Fibroblast of pulmonary artery (primary cell): ENCODE results near the gene PRKCQ.

Experiments
- DNase-seq: peaks from one replicate; pipeline ENCODE4 v3.0.0-alpha.2; 2010; ENCODE audit warnings: low read depth
- H3K4me3 ChIP-seq: replicated peaks from 2 replicates; pipeline ENCODE4 v1.5.1; 2011; ENCODE audit warnings: low read depth, mild to moderate bottlenecking, control low read depth, low read length, moderate library complexity
- TF ChIP-seq, protein P1 (sequence below): IDR thresholded peaks from 2 replicates; pipeline ENCODE4 v1.5.1; 2011; ENCODE audit warnings: mild to moderate bottlenecking, control low read depth, low read length, inconsistent platforms; ENCODE audit errors: missing control alignments

PRKCQ gene

GRCh38 chr10:6530211-6530840 is 49.8 kb downstream of the PRKCQ start:
- no peak overlapping the region for H3K4me3 ChIP-seq
- TF ChIP-seq, protein P1, sequence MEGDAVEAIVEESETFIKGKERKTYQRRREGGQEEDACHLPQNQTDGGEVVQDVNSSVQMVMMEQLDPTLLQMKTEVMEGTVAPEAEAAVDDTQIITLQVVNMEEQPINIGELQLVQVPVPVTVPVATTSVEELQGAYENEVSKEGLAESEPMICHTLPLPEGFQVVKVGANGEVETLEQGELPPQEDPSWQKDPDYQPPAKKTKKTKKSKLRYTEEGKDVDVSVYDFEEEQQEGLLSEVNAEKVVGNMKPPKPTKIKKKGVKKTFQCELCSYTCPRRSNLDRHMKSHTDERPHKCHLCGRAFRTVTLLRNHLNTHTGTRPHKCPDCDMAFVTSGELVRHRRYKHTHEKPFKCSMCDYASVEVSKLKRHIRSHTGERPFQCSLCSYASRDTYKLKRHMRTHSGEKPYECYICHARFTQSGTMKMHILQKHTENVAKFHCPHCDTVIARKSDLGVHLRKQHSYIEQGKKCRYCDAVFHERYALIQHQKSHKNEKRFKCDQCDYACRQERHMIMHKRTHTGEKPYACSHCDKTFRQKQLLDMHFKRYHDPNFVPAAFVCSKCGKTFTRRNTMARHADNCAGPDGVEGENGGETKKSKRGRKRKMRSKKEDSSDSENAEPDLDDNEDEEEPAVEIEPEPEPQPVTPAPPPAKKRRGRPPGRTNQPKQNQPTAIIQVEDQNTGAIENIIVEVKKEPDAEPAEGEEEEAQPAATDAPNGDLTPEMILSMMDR, result no peak
- DNase-seq, result no peak

DNA sequence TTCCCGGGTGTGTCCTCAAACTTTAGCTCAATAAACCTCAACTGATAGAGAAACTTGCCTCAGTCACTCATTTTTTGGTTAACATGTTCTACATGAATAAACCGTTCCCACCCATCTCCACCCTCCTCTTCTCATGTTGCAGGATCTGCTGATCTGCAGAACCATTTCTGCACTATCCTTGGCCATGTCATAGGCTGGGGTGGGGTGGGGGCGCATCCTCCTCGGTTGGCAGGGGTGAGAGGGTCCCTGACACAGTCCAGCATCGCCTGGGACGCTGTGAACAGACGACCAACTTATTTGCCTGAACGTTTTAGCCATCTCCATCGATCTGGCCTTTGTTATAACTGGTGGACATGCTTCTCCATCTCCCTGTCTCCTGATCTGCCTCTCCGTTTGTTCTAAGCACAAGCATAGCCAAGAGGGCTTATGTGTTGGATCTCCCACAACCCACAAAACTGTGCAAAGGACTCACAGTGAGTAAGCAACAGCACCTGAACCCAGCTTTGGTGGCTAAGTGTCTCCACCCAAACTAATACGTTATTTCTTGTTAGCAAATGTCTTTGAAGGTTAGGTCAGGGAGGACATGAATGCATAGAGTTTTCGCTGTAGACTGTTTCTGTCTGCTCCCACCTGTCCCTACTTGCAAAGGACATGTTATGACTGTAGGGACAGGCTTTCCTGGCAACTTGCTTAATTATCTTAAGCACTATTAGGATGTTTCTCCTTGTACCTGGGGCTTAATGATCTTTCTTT is 51.7 kb downstream of the PRKCQ start:
- TF ChIP-seq, protein P1, result no peak
- H3K4me3 ChIP-seq, result no peak overlapping the region
- no peak for DNase-seq

- DNase-seq, result peak; percentile 3
- no peak overlapping the region for H3K4me3 ChIP-seq
- TF ChIP-seq, protein P1, result no peak
These were observed 54.4 kb downstream of the PRKCQ start for GRCh38 chr10:6525599-6526165.

- TF ChIP-seq, protein P1, result no peak
- DNase-seq, result no peak
These were observed 57.8 kb downstream of the PRKCQ start for GRCh38 chr10:6522230-6522629.

DNA sequence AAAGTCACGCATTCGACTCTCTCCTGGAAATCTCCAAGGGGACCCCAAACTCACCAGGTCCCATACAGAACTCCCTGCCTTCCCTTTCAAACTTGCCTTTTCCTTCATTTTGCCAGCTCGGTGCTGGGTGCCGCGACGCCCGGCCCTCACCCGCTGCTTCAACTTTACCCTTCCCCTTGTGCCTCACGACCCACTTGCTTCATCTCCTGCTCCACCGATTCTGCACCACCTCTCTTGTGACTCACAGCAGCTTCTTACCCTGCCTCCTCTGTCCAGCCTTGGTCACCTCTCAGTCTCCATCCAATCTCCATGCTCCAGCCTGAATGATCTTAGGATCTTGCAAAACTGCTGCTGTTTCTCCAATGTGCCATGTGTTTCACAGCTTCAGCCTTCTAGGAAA is 59.9 kb downstream of the PRKCQ start:
- H3K4me3 ChIP-seq, result no peak overlapping the region
- TF ChIP-seq, protein P1, result no peak
- DNase-seq, result no peak

More at GRCh38 chr10:6522230-6522629, 57.8 kb downstream of the PRKCQ start:
- no peak overlapping the region for H3K4me3 ChIP-seq

GRCh38 chr10:6518791-6519429 is 61.2 kb downstream of the PRKCQ start:
- DNase-seq, result no peak
- TF ChIP-seq, protein P1, result no peak
- H3K4me3 ChIP-seq, result no peak overlapping the region
